ENCODE measurements around the gene IL13RA1.

GRCh38 chrX:118742176-118742575, 14.8 kb downstream of the IL13RA1 start:
- TF ChIP-seq POLR2A (IDR thresholded peaks at IDR 0.05) = no peak
- TF ChIP-seq CTCF (IDR thresholded peaks at IDR 0.05) = no peak

Data from body of pancreas (tissue), 4 donors.